Mucosa of gallbladder (tissue), 1 donor: ENCODE data around the gene ADARB1. TPM values are rescaled to one million over a fixed set of nuclear protein-coding genes. Genes with fewer than 3 reads are reported as not detected.

ENCODE experiments used
- DNase-seq: peaks from one replicate; pipeline ENCODE4 v3.0.0-alpha.2; 2020; ENCODE audit warnings: low spot score
- total RNA-seq: library from RNA; stranded (reverse); gene quantifications from one replicate; pipeline ENCODE4 v1.2.1, GENCODE V29; 2021
- donor health status: DM: no; HTN: no; CAD: no.

Gene ADARB1
- total RNA-seq, 1 donor from 2014 or later, result 32.5 TPM

- DNase-seq, result no peak
Measured at GRCh38 chr21:45200581-45201296, 126.4 kb downstream of the ADARB1 start.

GRCh38 chr21:45202344-45202743 is 128.0 kb downstream of the ADARB1 start:
- no peak for DNase-seq

- no peak for DNase-seq
Measured at GRCh38 chr21:45202889-45203288, 128.5 kb downstream of the ADARB1 start.

- no peak for DNase-seq
Measured at GRCh38 chr21:45203983-45204382, 129.6 kb downstream of the ADARB1 start.

- DNase-seq, result no peak
Measured at GRCh38 chr21:45204395-45204794, 130.0 kb downstream of the ADARB1 start.

GRCh38 chr21:45207839-45208626 is 133.7 kb downstream of the ADARB1 start:
- DNase-seq, result no peak

GRCh38 chr21:45208627-45208951 is 134.2 kb downstream of the ADARB1 start:
- no peak for DNase-seq

GRCh38 chr21:45209046-45209445 is 134.7 kb downstream of the ADARB1 start:
- DNase-seq, result no peak

- DNase-seq, result no peak
Measured at GRCh38 chr21:45209685-45210284, 135.4 kb downstream of the ADARB1 start.

- no peak for DNase-seq
Measured at GRCh38 chr21:45210461-45210983, 136.1 kb downstream of the ADARB1 start.

GRCh38 chr21:45211661-45212060 is 137.3 kb downstream of the ADARB1 start:
- DNase-seq, result no peak

GRCh38 chr21:45213392-45213791 is 139.0 kb downstream of the ADARB1 start:
- DNase-seq, result no peak

- DNase-seq, result no peak
Measured at GRCh38 chr21:45215213-45215612, 140.8 kb downstream of the ADARB1 start.

GRCh38 chr21:45217010-45217409 is 142.6 kb downstream of the ADARB1 start:
- DNase-seq, result no peak

- no peak for DNase-seq
Measured at GRCh38 chr21:45219517-45219916, 145.1 kb downstream of the ADARB1 start.

- DNase-seq, result no peak
Measured at GRCh38 chr21:45220071-45220481, 145.7 kb downstream of the ADARB1 start.

- DNase-seq, result no peak
Measured at GRCh38 chr21:45220714-45221490, 146.5 kb downstream of the ADARB1 start.

- no peak for DNase-seq
Measured at GRCh38 chr21:45222001-45222400, 147.6 kb downstream of the ADARB1 start.

- DNase-seq, result no peak
Measured at GRCh38 chr21:45223236-45224185, 149.1 kb downstream of the ADARB1 start.

GRCh38 chr21:45224189-45224938 is 150.0 kb downstream of the ADARB1 start:
- DNase-seq, result no peak
